GM18505 (cell line): ENCODE data around the gene MYH14.

Experiments
- ATAC-seq: cut with Tn5 transposase; IDR thresholded peaks from one replicate; pipeline ENCODE4 v1.9.1; 2021; ENCODE audit not compliant: unreplicated experiment
- POLR2A ChIP-seq: IDR thresholded peaks from 4 replicates; pipeline ENCODE4 v1.6.1; 2011; ENCODE audit warnings: borderline replicate concordance; ENCODE audit not compliant: insufficient read depth, insufficient read length; ENCODE audit errors: extremely low read depth

Gene MYH14

DNA sequence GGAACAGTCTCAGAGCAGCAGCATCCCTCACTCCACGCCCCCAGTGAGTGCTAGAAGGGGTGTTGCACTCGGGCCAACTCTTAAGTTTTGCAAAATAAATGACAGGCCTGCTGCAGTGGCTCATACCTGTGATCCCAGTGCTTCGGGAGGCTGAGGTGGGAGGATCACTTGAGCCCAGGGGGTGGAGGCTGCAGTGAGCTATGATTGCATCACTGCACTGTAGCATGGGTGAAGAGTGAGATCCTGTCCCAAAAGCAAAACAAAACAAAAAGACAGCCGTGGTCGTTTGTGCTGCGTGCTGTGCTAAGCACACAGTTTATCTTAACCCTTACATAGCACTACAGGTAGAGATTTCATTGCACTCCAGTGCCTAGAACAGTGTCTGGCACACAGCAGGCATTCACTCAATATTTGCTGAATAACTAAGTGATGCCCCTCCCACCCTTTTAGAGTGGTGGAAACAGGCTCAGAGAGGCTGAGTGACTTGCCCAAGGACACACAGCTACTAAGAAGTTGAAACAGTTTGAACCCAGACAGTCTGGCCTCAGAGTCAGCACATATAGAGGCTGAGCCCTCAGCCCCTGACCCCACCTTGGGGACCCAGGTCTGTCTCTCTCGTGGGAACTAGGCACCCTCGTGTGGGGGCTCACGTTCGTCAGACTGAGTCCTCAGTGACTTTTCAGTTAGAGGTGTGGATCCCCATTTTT lies 107.5 kb downstream of the MYH14 start:
- TF ChIP-seq POLR2A = no peak

DNA sequence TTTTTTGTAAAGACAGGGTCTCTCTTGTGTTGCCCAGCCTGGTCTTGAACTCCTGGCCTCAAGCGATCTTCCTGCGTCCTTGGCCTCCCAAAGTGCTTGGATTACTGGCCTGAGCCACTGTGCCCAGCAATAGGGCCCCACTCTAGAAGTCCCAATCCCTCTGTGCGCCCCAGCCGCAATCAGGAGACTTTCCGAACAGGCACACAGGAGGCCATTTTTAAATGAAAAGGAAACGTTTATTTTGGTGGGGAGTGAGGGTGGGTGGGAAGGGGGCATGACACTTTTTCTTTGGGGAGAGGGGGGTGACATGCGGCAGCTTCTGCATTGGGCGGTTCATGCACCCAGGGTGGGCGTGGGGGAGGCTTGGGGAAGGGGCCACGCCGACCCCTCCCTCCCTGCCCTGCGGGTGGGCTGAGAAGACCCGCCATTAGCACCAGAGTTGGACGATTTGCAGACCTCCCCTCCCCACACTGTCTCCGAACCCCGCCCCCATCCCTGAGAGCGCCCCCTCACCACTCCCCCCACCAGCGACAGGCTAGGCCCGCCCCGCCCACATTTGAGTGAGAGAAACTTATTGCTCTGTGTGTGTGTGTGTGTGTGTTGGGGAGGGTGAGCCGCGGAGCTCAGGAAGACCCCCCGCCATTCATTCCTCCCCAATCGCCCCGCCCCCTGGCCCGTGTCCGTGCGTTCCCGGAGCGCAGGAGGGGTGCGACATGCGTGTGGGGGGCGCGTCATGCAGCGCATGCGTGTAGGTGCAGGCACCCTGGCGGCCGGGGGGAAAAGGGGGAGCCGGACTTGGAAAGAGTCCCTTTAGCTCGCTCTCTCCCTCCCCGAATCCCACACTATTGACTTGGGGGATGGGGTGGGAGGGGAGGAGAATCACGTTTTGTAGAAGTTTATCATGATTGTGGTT lies 108.6 kb downstream of the MYH14 start:
- no peak for TF ChIP-seq POLR2A
- ATAC-seq = no peak

More for the DNA sequence above, 107.5 kb downstream of the MYH14 start:
- no peak for ATAC-seq

- ATAC-seq = no peak
These were observed 109.8 kb downstream of the MYH14 start for GRCh38 chr19:50312967-50313811.

DNA sequence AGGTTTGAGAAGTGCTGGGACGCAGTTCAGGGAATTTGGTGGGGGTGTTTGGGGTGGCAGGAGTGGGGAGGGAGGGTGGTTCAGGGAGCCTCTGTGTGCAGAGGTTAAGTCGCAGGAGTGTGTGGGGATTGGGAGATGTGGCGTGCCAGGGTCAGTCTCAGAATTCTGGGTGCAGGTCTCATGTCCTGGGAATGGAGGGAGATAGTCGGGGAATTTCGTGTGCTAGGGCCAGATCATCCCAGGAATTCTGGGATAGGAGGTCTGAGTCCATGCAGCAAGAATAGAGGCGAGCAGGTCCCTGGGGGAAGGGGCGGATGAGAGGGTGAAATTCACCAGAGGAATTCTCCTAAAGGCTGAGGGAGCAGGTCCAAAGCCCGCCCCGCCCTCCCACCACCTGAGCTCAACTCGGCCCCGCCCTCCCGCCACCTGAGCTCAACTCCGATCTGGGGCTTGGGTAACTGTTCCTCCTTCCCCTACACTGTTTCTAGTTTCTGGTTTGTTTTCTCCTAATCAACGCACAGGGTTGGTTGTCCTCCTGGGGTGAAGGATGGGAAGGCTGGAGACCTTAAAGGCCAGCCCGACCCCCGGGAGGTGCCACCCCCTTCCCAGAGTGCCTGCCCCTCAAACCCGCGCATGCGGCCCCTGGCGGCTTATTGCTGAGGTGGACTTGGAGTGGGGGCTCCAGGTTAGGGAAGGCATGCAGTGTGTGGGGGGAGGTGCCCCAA lies 110.6 kb downstream of the MYH14 start:
- no peak for ATAC-seq
- TF ChIP-seq POLR2A = no peak

More at GRCh38 chr19:50312967-50313811, 109.8 kb downstream of the MYH14 start:
- no peak for TF ChIP-seq POLR2A

GRCh38 chr19:50314724-50315708 lies 111.6 kb downstream of the MYH14 start:
- TF ChIP-seq POLR2A = no peak
- ATAC-seq = no peak

- TF ChIP-seq POLR2A = no peak
- no peak for ATAC-seq
These were observed 112.5 kb downstream of the MYH14 start for GRCh38 chr19:50315773-50316448.

- no peak for ATAC-seq
- no peak for TF ChIP-seq POLR2A
These were observed 113.7 kb downstream of the MYH14 start for GRCh38 chr19:50317115-50317514.

DNA sequence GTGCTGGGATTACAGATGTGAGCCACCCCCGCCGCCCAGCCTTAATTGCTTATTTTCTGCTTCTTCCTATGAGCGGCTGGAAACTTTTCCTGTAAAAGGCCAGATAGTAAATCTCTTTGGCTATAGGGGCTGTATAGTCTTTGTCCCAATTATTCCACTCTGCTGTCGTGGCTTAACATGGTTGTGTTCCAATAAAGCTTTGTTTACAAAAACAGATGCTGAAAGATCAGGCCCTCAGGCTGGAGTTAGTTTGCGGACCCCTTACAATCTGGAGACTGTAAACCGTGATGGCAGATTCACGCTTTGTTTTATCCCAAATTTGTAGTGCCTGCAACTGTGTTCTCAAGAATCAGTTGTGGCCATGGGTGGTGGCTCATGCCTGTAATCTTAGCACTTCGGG lies 115.0 kb downstream of the MYH14 start:
- ATAC-seq = no peak
- TF ChIP-seq POLR2A = no peak

DNA sequence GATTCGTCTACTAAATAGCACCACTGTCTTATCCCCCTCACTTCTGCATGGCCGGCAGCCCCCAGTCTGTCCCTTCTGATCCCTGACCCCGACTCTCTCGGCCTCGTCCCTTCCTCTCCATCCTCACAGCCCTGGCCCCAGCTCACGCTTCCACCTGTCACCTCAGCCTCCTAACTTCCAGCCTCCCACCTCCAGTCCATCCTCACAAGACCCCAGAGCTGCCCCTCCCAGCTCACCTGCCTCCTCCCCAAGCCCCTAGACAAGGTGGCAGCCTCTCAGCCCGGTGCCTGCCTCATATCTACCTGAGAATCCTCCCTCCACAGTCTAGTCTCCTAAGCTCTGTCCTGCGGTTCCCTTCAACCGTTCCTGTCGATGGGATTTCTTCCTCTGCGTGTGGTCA lies 115.7 kb downstream of the MYH14 start:
- TF ChIP-seq POLR2A = no peak
- no peak for ATAC-seq

- ATAC-seq = no peak
- no peak for TF ChIP-seq POLR2A
These were observed 116.6 kb downstream of the MYH14 start for GRCh38 chr19:50320051-50320450.

DNA sequence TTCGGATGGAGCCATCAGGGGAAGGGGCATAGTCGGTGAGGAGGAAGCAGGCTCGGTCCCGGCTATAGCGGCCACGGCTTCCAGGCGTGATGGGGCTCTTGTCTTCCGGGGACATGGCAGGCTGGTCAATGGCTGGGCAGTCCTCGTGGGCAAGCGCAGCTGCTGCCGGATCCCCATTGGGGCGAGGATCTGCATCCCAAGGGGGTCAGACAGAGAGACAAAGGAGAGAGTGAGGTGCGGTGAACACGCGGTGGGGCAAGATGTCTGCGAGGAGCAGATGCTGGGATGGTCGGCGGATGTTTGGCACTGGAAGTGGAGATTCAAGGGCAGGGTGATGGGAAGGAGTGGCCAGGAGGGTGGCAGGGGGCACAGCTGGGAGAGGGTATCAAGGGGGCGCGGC lies 117.2 kb downstream of the MYH14 start:
- TF ChIP-seq POLR2A = no peak
- ATAC-seq = no peak
